Measurements from ENCODE around the gene KRTAP22-2.

GRCh38 chr21:30625449-30626165 is 35.4 kb upstream of the KRTAP22-2 start:
- TF ChIP-seq EZH2 (IDR thresholded peaks at IDR 0.05; ENCODE audit: borderline replicate concordance, insufficient read depth, low read depth, low read length, poor library complexity, severe bottlenecking) (no peak), CTCF (IDR thresholded peaks at IDR 0.05) (no peak)

Measured in B cell (primary cell).